Iris pigment epithelial cell (primary cell): ENCODE results near the gene SLC36A2.

Experiments used
- DNase-seq: peaks from one replicate; pipeline ENCODE4 v3.0.0-alpha.2; 2011; ENCODE audit warnings: low read depth

The SLC36A2 gene

DNA sequence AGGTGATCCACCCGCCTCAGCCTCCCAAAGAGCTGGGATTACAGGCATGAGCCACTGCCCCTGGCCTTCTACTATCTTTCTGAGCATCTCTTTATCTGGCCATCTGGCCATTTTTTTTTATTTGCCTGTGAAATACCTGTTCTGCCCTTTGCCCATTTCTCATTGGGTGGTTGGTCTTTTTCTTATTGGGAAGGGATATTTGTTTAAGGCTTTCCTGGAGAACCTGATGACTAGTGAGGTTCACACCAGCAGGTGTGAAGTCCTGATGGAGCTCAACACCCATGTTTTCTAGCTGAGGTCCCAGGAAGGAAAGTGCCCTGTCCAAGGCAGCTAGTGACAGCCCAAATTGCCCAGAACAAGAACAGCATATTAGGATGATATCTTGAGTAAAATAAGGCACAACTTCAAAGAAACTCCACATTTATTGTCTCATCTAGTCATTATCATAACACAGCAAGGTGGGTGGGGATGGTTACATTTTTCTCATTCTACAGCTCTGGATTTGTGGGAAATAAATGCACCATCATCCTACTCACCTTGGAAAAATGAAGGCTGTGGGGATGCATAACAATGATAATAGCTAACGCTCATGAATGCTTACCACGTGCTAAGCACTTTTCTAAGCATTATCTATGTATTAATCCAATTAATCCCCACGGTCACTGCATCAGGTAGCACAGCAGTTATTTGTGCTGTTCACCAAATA, 64.1 kb downstream of the SLC36A2 start:
- DNase-seq: no peak

DNA sequence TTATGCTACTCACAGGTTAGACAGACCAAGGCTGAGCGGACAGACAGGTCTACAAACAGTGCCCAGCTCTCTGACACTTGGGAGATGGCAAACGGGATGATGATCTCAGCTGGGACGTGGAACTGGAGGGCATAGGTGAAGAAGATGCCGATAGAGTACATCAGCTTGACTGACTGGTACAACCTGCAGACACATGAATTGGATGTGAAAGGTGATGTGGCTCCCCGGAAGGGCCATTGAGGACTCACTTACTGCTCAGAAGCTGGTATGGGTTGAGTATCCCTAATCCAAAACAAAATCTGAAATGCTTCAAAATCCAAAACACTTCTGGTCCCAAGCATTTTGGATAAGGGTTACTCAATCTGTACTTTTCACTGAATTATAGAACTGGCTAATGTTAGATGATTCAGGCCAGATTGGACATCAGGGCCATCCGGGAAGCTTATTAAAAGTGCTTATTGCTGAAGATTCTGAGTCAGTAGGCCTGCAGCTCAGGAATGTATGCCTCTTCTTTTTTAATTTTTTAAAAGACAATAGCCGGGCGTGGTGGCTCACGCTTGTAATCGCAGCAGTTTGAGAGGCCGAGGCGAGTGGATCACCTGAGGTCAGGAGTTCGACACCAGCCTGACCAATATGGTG, 66.2 kb downstream of the SLC36A2 start:
- DNase-seq: no peak

DNA sequence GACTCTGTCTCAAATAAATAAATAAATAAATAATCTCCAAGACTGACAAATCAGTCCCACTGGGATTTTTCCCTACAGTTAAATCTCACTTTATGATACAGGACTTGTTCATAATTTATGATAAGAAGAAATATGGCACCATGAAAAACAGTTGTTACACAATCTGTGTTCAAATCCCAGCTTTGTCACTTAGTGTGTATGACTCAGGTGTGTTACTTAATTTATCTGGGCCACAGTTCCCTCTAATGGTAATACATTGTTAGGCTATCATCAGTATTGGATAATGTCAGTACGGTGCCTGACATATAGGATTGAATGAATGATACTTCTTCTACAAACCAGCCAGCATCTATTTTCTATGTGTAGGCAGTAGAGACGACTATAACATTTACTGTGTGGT, 66.9 kb downstream of the SLC36A2 start:
- no peak for DNase-seq

DNA sequence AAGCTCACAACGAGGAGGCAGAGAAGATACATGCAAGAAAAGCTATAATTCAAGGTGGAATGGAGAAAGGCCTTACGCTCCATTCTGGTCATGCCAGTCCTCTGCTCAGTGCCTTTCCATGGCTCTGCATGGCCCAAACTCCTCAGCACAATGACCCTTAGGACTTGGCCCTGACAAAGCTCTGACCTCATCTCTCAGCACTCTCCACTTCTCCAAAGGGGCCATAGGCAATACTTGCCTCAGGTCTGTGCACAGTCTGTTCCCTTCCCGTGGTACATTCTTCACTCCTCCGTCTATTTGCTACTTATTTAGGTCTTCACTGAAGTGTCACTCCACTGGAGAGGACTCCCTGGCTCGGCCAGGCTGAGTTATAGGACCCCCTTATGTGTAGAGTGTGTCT, 68.5 kb downstream of the SLC36A2 start:
- no peak for DNase-seq

DNA sequence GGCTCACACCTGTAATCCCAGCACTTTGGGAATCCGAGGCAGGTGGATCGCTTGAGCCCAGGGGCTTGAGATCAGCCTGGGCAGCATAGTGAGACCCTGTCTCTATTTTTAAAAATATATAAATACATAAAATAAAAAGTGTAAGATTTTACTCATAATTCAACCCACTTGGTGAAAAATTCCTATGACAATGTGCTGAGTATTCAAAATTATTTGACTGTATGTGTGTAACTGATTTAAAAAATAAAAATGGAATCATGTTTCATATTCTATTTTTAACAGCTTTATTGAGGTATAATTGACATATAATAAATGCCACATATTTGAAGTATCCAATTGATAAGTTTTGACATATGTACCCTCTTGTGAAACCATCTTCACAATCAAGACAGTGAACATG, 71.6 kb downstream of the SLC36A2 start:
- no peak for DNase-seq

DNA sequence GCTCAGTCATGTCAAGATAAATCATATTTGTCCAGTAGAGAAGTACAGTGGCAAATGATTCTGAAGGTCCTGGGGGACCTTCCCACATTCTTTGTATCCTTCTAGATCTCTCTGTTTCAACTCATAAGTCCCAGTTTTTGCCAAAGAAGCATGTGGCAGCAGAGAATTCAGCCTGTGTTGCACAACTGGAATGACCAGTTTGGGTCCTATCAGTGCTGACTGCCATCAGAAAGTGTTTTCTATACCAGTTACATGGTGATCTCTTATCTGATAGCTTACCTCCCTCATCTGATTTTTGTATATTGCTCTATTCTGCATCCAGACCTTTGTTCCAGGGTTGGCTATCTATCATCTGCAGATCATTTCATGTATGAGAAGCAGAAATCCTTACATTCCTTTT, 72.7 kb downstream of the SLC36A2 start:
- DNase-seq: no peak

DNA sequence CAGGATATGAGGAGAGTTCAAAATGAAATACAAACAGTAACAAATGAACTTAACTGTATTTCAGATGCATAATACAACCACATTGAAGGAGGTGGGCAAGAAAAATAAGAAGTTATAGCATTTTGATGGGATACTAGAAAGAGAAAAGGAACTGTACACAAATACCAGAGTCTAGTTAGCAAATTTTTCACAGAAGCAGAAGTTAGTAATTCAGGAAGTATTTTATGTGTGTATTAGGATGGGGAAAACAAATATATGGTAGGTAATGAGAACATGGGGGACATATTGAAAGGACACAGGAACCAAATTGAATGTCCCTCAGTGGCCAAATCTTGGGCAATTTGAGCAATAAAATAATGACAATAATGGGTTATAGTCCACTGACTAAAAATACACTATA, 76.0 kb downstream of the SLC36A2 start:
- DNase-seq: no peak

DNA sequence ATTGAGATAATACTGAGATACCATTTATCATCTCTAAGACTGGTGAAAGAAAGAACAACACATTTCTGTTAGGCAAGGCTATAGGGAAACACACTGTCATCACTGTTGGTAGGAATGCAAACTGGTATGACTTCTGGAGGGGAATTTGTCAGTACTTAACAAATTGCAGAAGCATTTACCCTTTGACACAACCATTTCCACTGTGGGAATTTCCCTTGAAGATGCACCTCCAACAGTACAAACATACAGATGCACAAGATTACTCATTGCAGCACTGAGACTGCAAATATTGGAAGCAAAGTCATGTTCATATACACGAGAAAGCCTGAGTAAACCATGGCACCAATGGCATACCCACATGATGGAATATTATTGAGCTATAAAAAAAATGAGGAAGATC, 76.8 kb downstream of the SLC36A2 start:
- DNase-seq: peak; percentile 95

DNA sequence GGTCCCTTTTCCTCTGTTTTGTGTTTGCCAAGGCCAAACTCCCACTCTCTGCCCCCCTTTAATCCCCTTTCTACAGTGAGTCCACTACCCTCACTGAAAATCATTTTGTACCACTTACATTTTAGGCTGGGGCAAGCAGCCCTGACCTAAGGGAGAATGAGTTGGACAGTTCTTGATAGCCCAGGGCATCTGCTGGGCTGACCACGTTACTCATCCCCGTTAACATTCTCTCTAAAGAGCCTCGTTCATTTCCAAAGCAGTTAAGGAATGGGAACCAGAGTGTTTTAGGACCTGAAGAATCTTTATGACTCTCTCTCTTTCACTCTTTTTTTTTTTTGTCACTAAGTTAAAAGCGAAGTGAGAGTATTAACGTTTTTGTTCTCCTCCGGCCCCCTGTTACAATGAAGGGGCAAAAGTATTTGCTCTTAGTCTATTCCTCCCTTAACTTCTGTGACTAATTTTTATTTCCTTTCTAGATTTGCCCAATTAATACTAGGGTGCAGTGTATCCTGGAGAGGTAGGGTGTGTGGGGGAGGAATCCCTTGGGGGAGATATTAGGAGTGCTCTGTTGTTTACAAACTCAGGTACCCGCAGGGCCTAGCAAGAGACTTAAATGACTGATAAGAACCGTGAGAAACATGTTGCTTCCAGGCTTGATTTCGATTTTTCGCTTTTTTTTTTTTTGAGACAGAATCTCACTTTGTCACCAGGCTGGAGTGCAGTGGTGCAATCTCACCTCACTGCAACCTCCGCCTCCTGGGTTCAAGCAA, 79.7 kb downstream of the SLC36A2 start:
- no peak for DNase-seq
